ENCODE data around the gene PTPN7.

GRCh38 chr1:202207292-202207691 lies 46.9 kb upstream of the PTPN7 start:
- TF ChIP-seq CTCF (conservative IDR thresholded peaks at IDR 0.05) (no peak; the same call in 1 of the 2 replicates), EZH2 (IDR thresholded peaks at IDR 0.05; ENCODE audit: low read depth) (no peak)
